GM18873 (cell line): ENCODE data around the gene ARGLU1.

Experiments
- ATAC-seq: cut with Tn5 transposase; IDR thresholded peaks from one replicate; pipeline ENCODE4 v1.9.1; 2021; ENCODE audit warnings: mild to moderate bottlenecking, moderate library complexity, moderate number of reproducible peaks; ENCODE audit not compliant: unreplicated experiment, low FRiP score

The ARGLU1 gene

DNA sequence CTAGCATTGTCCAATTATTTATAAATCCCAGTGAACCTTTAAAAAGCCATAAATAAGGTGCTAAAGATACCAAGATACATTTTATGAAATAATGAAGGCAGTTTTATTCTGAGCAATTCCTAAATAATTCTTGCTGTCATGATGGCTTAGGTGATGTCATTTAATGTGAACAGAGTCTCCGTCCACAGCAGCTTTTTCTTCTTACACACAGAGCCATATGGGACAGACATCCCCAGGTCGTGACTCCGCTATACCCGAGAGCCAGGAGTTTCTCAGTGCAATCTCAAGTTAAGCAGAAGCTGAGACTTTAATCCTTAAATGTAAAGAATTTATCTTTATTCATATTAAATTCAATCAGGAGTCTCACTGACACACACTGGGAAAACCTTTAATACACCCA is 62.2 kb downstream of the ARGLU1 start:
- no peak for ATAC-seq

DNA sequence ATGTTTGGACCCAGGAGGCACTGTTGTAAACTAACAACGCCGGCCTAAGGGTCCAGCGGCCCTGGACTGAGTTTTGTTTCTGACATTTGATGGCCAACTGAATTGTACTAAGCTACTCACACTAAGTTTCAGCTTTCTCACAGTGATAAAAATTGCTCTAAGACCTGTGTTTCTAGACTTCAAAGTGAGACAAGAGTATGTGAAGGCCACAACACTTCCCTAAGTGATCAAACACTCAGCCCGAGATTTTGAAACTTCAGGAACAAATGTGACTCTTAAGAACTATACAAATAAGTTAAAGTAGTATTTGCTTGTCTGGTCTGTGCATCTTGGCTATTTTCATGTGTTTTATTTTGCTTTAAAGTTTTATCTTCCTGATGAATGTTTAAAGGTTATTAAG is 62.6 kb downstream of the ARGLU1 start:
- no peak for ATAC-seq

DNA sequence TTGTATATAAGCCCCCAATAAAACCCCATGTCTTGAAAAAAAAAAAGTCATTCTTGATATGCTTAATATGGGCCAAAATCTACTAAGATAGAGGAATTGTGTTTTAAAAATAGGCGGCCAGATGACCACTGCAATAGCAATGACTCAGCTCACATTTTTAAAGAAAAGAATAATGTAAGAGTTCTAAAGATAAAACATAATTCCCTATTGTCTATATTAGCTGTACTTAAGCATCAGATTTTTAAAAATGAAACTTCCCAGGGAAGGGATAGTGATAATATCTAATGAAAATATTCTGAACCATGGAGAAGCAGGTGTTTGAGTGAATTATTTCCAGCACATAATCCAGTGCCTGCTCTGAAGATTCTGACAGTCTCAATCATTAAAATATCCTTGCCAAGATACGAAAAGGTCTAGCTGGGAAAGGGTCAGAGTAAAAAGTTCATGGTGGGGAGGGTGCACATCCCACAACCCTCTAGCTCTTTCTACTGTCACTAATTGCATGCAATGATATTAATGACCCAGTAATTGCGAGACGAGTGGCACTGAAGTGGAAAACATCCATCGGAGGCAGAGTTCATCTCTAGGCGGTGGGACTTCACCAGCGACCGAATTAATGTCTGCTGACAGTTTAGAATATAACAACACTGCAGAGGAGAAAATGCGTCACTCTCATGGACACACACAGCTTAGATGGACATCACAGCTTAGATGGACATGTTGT is 64.0 kb downstream of the ARGLU1 start:
- no peak for ATAC-seq

DNA sequence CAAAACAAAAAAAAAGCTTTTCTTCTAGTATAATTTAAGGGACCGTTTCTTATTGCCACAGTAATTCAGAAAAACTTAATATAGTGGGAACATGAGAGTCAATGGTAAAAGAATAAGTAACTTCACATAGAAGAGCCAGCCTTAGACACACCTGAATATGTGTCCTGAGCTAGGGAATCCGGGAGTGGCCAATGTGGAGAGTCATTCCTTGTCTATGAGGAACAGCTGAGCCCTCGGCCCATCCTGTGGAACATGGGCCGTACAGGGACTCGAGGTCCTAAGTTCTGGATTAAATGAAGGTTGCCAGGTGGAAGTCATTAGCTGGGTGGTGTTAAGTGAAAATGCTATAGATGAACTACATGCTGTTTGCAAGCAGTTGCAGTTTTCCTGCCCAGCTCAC is 64.7 kb downstream of the ARGLU1 start:
- no peak for ATAC-seq

DNA sequence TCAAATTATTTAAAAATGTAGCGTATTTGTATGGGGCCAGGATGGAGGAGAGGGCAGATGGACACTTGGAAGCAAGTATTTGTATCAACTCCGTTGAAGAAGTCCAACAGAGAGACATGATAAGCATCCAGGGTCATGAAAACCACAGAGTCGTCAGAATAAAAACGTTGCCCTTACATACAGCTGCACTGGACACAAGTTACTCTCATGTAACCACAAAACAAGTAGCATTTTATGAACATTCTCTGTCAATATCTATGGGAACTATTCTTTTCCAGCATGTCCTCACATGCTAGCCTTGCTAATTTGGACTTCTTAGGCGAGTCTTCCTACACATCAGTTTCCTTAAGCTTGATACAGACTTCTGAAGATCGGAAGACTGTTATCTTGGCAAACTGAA is 67.5 kb downstream of the ARGLU1 start:
- ATAC-seq = no peak

DNA sequence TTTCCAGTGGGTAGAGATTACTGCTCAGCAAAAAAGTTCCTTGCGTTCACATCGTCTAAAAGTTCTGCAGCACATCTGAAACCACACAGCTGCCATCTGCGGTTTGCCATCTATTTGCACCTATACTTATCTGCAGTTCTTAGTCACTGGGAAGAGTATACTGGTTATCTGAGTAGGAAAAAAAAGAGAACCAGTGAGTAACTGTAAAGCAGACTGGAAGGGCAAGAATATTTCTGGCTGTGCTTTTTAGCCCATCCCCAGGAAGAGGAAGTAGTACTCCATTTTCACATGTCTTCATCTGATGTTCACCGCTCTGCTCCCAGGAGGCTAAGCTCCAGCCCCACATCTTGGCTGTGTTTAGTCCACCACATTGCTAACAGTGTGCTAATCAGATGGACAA is 68.0 kb downstream of the ARGLU1 start:
- ATAC-seq = peak; percentile 69

DNA sequence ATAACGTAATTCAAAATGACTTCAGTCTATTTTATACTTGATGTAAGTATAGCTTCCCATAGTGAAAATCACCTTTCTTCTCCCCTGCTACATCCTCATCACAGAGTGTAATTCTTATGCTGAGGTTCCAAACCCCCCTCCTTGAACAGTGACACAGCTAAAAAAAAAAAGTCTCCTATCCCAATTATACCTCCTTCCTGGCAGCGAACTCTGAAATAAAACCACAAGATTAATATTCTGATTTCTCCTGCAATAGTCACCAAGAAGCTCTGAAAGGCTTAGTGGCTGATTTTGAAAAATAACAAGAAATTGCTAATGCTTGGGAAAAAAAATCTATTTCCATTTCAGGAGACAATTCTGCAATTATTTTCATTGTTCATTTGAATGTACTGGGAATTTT is 68.8 kb downstream of the ARGLU1 start:
- no peak for ATAC-seq

DNA sequence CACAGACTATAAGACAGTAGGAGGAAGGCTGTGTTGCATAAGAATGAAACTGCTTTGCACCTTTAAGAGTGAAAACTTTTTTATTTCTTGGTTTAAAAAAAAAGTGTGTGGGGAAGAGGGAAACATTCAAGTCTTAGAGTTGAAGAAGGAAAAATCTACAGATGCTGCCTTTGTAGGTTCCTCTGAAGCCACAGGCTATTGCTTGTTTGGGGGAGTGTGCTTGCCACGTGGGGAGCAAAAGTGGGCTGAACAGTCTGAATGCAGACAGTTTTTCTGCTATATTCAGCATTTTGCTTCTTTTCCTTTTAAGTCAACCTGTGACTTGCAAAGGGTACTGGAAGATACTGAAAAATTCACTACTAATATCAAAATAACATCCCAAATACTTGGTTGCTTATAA is 69.4 kb downstream of the ARGLU1 start:
- ATAC-seq = no peak

DNA sequence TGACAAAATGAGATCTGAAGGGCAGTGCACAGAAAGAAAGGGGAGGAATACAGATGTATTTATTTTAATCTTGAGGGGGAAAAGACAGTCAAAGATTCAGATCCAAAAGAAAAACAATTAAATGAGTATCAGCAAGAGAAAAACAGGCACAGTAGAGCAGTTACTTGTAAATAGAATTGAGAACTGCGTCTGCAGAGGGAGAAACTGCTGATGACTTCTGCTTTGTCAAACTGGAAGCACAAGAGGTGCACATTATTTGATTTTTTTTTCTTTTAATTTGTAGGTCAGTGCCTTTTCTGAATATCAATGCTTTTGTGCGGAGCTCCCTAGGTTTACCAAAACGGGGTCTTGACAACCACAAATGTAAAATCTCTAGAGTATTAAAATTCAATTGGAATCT is 69.8 kb downstream of the ARGLU1 start:
- no peak for ATAC-seq

DNA sequence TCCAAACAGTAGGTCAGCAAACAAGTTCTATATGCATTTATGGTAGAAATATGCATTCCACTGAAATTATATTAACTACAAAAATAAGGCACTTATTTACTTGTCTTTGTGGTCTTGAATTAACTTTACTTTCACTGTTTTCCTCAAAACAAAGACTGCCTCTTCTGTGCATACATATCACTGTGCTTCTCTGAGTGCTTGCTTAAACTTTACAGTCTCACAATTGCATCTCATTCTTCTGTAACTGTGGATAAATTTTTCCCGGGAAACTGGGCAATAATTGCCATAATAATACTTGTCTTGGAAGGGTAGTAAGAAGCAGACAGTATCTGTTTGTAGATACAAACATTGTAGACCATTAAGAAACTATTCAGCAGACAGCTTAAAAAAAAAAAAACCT is 70.9 kb downstream of the ARGLU1 start:
- no peak for ATAC-seq

DNA sequence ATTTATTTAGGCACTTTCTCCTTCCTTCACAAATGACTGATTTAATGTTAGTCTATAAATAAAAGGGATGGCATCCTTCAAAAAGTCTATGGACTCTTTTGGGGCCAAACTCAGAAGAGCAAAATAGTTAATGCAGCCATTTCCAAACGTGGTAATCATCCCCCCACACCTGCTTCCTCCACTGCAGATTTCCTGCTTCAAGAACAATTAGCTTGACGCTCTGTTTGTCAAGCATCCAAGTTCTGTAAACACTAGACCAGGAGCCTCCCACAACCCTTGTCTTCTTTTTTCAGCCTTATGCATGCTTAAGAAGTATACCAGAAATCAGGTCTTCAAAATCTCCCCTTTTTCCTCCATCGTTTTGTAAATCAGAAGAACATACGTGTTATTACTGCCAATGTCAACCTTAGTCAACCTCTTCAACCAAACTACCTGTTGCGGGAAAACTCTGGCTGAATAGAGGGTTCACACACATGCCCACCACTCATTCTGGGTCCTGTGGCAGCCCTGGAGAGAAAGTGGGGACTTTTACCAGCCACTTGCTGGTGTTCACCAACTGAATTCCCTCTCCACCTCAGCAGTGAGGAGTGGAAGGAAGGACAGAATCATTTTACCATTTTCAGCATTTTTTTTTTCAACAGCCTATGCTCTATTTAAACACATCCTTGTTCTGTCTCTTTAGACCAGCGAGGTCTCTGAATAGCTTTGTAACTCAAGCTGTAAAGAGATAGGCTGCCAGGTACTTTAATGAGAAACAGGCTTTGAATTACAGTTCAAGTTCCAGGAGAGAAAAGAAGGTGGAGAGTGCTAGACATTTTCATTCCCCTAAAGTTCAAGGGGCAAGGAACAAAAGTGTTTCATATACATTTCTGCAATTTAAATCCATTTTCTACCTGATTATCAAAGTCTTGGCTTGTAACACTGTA is 71.6 kb downstream of the ARGLU1 start:
- ATAC-seq = no peak

DNA sequence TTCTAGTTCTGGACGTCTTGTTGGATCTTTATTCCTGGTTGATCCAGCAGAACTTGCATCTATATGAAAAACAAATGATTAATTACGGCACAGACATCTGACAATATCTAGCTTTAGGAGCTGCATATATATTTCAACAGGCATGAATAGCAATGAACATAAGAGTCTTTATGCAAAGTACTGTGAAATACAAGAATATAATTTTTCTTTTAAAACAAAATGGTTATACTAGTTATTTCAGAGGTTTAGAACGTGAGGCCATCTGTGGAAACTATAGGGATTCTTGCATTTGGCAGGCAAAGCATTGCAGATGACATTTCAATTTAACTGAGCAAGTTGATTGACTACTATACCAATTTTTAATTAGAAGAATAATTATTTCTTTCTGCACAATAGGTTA is 73.0 kb downstream of the ARGLU1 start:
- no peak for ATAC-seq

DNA sequence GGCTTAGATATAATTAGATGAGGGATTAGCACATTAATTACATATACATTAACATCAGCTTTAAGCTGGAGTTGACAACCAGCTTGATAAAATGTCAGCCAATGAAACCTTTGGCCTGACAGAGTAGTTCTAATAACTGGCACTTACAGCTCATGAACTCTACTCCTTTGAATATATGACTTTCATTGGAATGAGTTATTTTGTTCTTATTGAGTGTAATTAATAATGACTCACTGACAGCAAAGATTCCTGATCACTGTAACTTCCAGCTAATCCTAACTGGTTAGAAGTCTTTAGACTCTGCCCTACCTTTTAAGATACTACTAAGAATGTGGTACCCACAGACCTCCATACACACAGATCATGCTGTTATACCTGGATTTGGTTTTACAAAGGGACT is 73.4 kb downstream of the ARGLU1 start:
- ATAC-seq = no peak

DNA sequence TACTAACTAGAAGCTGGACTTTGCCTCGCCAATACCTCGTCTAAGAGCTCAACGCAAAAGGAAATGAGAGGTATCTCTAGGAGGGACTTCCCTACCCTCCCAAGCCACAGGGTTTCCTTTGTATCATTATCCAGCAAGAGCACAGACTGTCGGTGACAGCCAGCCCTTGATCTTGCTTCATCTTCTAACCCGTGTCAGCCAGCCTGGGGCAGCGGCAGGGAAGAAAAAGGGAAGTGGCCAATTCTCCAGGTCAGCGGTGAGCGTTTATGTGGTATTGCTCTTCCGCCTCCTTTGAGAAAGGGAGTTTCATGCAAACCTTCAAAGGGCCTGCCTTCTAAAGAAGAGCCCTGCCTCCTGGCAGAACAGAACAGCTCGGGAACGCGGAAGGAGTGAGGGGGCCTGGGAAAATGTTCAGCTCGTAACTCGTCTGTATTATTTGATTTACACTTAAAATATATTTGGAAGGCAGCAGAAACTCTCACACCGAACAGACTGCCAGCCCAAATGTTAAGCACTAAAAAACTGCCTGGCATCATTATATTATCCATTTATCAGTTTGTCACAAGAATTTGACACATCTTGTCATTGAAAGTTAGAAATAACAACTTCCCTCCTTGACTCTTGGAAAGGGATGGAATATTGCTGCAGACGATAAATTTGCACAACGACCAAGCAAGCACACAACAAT is 74.3 kb downstream of the ARGLU1 start:
- peak; percentile 84 for ATAC-seq

DNA sequence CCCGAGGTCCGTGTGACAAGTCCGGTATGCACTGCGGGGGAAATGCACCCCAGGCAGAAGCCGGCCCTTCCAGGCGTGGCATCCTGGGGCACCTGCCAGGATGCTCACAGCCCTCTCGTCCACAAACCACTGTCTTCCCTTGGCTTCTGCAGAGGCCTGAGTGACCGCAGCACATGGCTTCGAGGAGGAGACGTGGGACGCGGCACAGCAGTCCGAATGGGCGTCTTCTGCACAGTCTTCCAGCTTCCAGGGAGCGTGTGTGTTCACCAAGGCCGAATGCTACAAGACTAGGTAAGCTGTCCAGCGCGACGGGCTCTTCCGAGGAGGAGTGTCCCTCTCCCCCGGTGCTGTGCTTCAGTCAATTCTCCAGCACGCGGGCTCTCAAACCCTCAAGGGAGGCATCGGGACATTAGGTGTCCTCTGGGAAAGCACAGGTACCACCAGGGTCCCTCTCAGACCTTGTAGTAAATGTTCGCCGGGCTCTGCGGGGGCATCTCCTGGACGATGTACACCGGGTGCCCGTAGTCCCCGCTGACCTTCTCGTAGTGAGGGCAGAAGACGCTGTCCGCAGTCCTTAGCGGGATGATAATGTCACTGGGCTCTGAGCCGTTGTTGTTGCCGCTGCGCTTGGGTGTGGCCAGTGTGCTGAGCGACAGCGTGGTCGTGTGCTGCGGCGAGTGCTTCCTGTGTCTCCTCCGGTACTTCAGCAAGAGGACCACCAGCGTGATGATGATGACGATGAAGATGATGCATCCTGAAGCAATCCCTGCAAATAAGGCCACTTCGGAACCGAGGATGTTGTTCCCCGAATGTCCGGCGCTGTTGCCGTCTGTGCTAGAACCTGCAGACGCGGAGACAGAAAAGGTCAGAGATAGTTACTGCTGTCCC is 75.1 kb downstream of the ARGLU1 start:
- ATAC-seq = no peak

DNA sequence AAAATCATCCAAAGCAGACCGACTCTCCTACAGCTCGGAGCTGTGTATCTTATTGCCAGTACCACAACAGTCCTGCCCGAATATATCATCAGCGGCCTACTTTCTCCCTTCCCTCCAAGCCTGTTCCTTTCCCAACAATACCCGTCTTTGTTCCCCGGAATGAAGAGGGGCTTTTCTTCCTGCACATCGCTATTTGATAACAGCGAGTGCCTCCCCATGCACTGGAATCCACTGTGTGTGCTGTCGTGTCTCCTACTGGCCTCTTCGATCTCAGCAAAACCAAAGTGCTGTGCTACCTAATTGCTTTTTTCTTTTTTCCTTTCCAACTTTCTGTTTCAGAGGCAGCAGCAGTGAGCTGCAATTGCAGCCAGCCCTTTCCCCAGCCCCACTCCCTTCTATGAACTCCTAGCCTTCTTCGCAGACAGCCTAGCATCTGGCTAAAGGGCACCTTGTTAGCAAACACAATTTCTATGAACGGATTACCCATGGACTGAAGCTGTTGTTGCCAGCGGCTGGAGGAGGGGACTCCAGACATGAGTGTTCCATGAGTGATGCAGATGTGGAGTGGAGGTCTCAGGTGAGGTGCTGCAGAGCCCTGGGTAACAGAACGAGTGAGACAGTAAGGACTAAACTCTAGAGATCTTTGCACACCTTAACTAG is 75.9 kb downstream of the ARGLU1 start:
- no peak for ATAC-seq
